Endodermal cell (in vitro differentiated cells): Measurements from ENCODE around the gene UBASH3A. TPM values are rescaled to one million over a fixed set of nuclear protein-coding genes. Genes with fewer than 3 reads are reported as not detected.

Experiments used
- DNase-seq: peaks from one replicate; pipeline ENCODE4 v3.0.0-alpha.2; 2017
- H3K27ac ChIP-seq: 2 replicates; pipeline ENCODE4 v1.5.1; 2013; ENCODE audit warnings: mild to moderate bottlenecking, low read depth, low read length, moderate library complexity
- H3K27me3 ChIP-seq: 2 replicates; pipeline ENCODE4 v1.6.1; 2013; ENCODE audit warnings: mild to moderate bottlenecking, low read length, moderate library complexity; ENCODE audit not compliant: insufficient read depth, control insufficient read depth, poor library complexity, severe bottlenecking
- H3K36me3 ChIP-seq: 2 replicates; pipeline ENCODE4 v1.7.0; 2013; ENCODE audit warnings: mild to moderate bottlenecking, low read length, moderate library complexity; ENCODE audit not compliant: control insufficient read depth, insufficient read depth
- H3K4me1 ChIP-seq: one replicate; pipeline ENCODE4 v1.7.0; 2013; ENCODE audit warnings: low read length; ENCODE audit not compliant: control insufficient read depth, insufficient read depth
- H3K4me3 ChIP-seq: 2 replicates; pipeline ENCODE4 v1.5.1; 2013; ENCODE audit warnings: mild to moderate bottlenecking, low read length, moderate library complexity
- H3K9ac ChIP-seq: 2 replicates; pipeline ENCODE4 v1.6.1; 2013; ENCODE audit warnings: mild to moderate bottlenecking, low read length, moderate library complexity; ENCODE audit not compliant: poor library complexity, severe bottlenecking; ENCODE audit errors: extremely low read depth
- H3K9me3 ChIP-seq: 2 replicates; pipeline ENCODE4 v1.6.1; 2013; ENCODE audit warnings: mild to moderate bottlenecking, low read length, moderate library complexity; ENCODE audit not compliant: control insufficient read depth
- H3K27ac Mint-ChIP-seq: 2 replicates; pipeline ENCODE4 v1.8.0; 2020; ENCODE audit warnings: mixed read lengths
- H3K27me3 Mint-ChIP-seq: 2 replicates; pipeline ENCODE4 v1.8.0; 2021; ENCODE audit warnings: mild to moderate bottlenecking, mixed read lengths; ENCODE audit not compliant: insufficient read depth
- H3K36me3 Mint-ChIP-seq: 2 replicates; pipeline ENCODE4 v1.8.0; 2020; ENCODE audit warnings: low read depth, mixed read lengths
- H3K4me1 Mint-ChIP-seq: 2 replicates; pipeline ENCODE4 v1.8.0; 2020; ENCODE audit warnings: mixed read lengths
- H3K4me3 Mint-ChIP-seq: 2 replicates; pipeline ENCODE4 v1.8.0; 2020; ENCODE audit warnings: mild to moderate bottlenecking, moderate library complexity, mixed read lengths
- H3K9me3 Mint-ChIP-seq: 2 replicates; pipeline ENCODE4 v1.8.0; 2020; ENCODE audit warnings: mild to moderate bottlenecking, mixed read lengths
- WGBS, 2 experiments: methylation state at CpG; one replicate each; pipeline versions ENCODE4 v1.1.5 to v1.1.7; 2013; ENCODE audit warnings: missing lambda C conversion rate in 2 of 2, mixed read lengths in 1 of 2; ENCODE audit not compliant: insufficient coverage in 1 of 2, insufficient read length in 1 of 2; 5-methylcytosine and 5-hydroxymethylcytosine counted together
- total RNA-seq, 2 donors: library from RNA; stranded (reverse); fragmentation: NEBNext Ultra II Directional in 1 of 2; extraction: Animal tissue kit (Norgen Biotek cat#: 25700) in 1 of 2; gene quantifications; 2 replicates in 1 of 2; 3 replicates in 1 of 2; pipeline ENCODE4 v1.2.1, GENCODE V29; 2021
- TF ChIP-seq, protein P1 (sequence below): fragments of 200-600 bp; sonication (generic); conservative IDR thresholded peaks from 2 replicates; pipeline ENCODE4 v1.5.0; 2021; ENCODE audit warnings: antibody characterized with exemption, mild to moderate bottlenecking

UBASH3A gene
- total RNA-seq, 2 donors from 2014 or later = not detected

DNA sequence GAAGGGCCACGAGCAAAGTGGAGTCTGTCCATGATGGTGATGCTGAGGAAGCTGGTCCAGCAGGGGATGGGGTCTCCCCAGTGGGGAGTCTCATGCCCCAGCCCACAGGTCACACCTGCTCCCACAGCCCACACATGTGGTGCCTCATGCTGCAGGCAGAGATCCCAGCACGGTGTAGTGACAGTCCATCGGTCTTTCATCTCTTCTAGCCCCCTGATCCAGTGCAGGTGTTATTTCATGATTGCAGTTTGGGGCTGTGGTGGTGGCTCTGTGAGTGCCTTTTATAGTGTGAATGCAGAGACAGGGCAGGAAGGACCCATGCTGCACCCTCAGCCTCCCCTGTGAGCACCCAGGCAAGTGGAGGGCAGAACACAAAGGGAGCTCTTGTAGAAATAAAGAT is 45.0 kb downstream of the UBASH3A start:
- no peak overlapping the region for H3K27ac ChIP-seq
- H3K27me3 ChIP-seq = peaks cover 6% of the 10 kb centered on the region
- TF ChIP-seq, protein P1, sequence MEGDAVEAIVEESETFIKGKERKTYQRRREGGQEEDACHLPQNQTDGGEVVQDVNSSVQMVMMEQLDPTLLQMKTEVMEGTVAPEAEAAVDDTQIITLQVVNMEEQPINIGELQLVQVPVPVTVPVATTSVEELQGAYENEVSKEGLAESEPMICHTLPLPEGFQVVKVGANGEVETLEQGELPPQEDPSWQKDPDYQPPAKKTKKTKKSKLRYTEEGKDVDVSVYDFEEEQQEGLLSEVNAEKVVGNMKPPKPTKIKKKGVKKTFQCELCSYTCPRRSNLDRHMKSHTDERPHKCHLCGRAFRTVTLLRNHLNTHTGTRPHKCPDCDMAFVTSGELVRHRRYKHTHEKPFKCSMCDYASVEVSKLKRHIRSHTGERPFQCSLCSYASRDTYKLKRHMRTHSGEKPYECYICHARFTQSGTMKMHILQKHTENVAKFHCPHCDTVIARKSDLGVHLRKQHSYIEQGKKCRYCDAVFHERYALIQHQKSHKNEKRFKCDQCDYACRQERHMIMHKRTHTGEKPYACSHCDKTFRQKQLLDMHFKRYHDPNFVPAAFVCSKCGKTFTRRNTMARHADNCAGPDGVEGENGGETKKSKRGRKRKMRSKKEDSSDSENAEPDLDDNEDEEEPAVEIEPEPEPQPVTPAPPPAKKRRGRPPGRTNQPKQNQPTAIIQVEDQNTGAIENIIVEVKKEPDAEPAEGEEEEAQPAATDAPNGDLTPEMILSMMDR = no peak
- no peak overlapping the region for H3K9ac ChIP-seq
- no peaks in the 10 kb centered on the region for H3K27me3 Mint-ChIP-seq
- H3K36me3 ChIP-seq = no peaks in the 10 kb centered on the region
- H3K36me3 Mint-ChIP-seq = no peaks in the 10 kb centered on the region
- H3K9me3 Mint-ChIP-seq = peaks cover 2% of the 10 kb centered on the region
- no peak for DNase-seq
- no peak overlapping the region for H3K4me3 Mint-ChIP-seq
- no peak overlapping the region for H3K4me3 ChIP-seq
- peaks cover 22% of the 10 kb centered on the region for H3K4me1 Mint-ChIP-seq
- H3K27ac Mint-ChIP-seq = no peak overlapping the region
- no peaks in the 10 kb centered on the region for H3K9me3 ChIP-seq
- no peaks in the 10 kb centered on the region for H3K4me1 ChIP-seq
- 88% methylated on average over 3 of the region's 3 CpGs; no CpG with 5 or more reads in 1 of the 2 experiments for WGBS, 2 experiments

DNA sequence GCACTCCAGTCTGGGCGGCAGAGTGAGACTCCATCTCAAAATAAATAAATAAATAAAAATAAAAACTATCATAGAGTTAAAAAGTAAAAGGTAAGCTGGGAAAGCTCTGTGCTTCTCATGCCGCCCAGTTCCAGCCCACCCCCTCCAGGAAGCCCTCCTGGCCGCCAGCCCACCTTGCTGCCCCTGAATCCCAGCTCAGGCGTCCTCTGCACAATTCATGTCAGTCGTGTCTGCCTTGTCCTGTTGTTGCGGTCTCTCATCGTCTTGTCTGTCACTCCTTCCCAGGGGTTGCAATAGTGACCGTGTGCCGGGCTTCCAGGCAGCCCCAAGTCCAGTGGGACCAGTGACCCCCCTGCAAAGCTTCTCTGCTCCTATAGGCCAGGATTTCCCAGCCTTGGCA is 48.2 kb downstream of the UBASH3A start:
- Mint-ChIP-seq H3K36me3 (no peaks in the 10 kb centered on the region), H3K27me3 (no peaks in the 10 kb centered on the region), H3K9me3 (peaks cover 6% of the 10 kb centered on the region), H3K4me3 (no peak overlapping the region), H3K4me1 (peaks cover 41% of the 10 kb centered on the region), H3K27ac (no peak overlapping the region)
- H3K9ac ChIP-seq = no peak overlapping the region
- DNase-seq = no peak
- no peaks in the 10 kb centered on the region for H3K4me1 ChIP-seq
- WGBS, 2 experiments = 92 to 94% methylated on average over 8 of the region's 9 CpGs
- no peaks in the 10 kb centered on the region for H3K9me3 ChIP-seq
- H3K27me3 ChIP-seq = peaks cover 2% of the 10 kb centered on the region
- H3K36me3 ChIP-seq = no peaks in the 10 kb centered on the region
- TF ChIP-seq, protein P1 = no peak
- no peak overlapping the region for H3K4me3 ChIP-seq
- no peak overlapping the region for H3K27ac ChIP-seq

DNA sequence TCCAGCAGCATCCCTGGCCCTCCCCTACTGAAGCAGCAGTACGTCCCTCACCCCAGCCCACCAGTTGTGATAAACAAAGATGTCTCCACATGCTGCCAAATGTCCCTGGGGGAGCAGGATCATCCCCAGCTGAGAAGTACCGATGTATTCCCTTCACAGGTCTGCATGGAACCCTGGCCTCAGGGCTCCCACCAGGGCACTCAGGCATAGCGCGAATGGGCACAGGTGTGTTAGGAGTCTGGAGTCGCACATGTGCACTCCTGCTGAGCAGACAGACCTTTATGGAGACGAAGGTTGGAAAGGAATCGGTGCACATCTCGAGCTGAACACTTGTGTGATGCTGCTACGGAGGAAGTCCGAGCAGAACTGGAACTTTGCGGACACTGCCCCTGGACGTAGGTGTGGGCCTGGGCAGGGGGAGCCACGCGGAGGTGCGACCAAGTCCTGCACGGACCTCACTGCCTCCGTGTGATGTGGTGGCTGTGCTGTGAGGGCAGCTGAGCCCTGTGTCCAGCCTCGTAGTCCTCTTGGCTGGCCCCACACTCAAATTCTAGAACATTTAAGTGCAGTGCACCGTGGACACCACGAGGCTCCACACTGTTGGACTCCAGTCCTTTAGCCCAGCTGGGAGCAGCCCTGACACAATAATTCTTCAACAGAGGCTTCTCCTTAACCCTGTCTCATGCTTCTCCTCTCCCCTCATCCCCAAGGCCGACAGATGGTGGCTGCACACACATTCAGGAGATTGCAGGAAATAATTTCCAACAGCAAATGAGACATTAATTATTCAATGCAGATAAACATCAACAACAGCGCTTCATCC is 48.9 kb downstream of the UBASH3A start:
- Histone ChIP-seq H3K4me3 (no peak overlapping the region), H3K27ac (no peak overlapping the region), H3K9me3 (peaks cover 6% of the 10 kb centered on the region), H3K27me3 (no peaks in the 10 kb centered on the region), H3K4me1 (no peaks in the 10 kb centered on the region), H3K9ac (no peak overlapping the region), H3K36me3 (no peaks in the 10 kb centered on the region)
- no peak overlapping the region for H3K4me3 Mint-ChIP-seq
- H3K36me3 Mint-ChIP-seq = no peaks in the 10 kb centered on the region
- DNase-seq = no peak
- peaks cover 41% of the 10 kb centered on the region for H3K4me1 Mint-ChIP-seq
- TF ChIP-seq, protein P1 = no peak
- H3K27me3 Mint-ChIP-seq = no peaks in the 10 kb centered on the region
- no peak overlapping the region for H3K27ac Mint-ChIP-seq
- WGBS, 2 experiments = 93 to 97% methylated on average over 18 to 22 of the region's 22 CpGs
- H3K9me3 Mint-ChIP-seq = peaks cover 10% of the 10 kb centered on the region
